ENCODE measurements around the gene PTPRK. TPM values are rescaled to one million over a fixed set of nuclear protein-coding genes. Genes with fewer than 3 reads are reported as not detected.

PTPRK gene
- total RNA-seq, 1 donor from 2014 or later = 117 TPM

- Histone ChIP-seq H3K4me3 (ENCODE audit: low read depth, low read length) (no peak overlapping the region), H3K27me3 (ENCODE audit: control insufficient read depth, insufficient read depth, low read length) (no peaks in the 10 kb centered on the region), H3K36me3 (ENCODE audit: control insufficient read depth, insufficient read depth, low read length) (no peaks in the 10 kb centered on the region)
- TF ChIP-seq CTCF (IDR thresholded peaks at IDR 0.05; ENCODE audit: insufficient read depth, low read length, poor library complexity, severe bottlenecking) = peak; percentile 18
- no peak for DNase-seq (ENCODE audit: low read depth)
Observed at GRCh38 chr6:128554302-128554701, 33.9 kb upstream of the PTPRK start.

- no peaks in the 10 kb centered on the region for H3K36me3 ChIP-seq (ENCODE audit: control insufficient read depth, insufficient read depth, low read length)
- no peak overlapping the region for H3K4me3 ChIP-seq (ENCODE audit: low read depth, low read length)
- H3K27me3 ChIP-seq (ENCODE audit: control insufficient read depth, insufficient read depth, low read length) = no peaks in the 10 kb centered on the region
- DNase-seq (ENCODE audit: low read depth) = no peak
- TF ChIP-seq CTCF (IDR thresholded peaks at IDR 0.05; ENCODE audit: insufficient read depth, low read length, poor library complexity, severe bottlenecking) = no peak
Observed at GRCh38 chr6:128541261-128541660, 20.9 kb upstream of the PTPRK start.

GRCh38 chr6:128538763-128539162 lies 18.4 kb upstream of the PTPRK start:
- no peak for TF ChIP-seq CTCF (IDR thresholded peaks at IDR 0.05; ENCODE audit: insufficient read depth, low read length, poor library complexity, severe bottlenecking)
- Histone ChIP-seq H3K36me3 (ENCODE audit: control insufficient read depth, insufficient read depth, low read length) (no peaks in the 10 kb centered on the region), H3K4me3 (ENCODE audit: low read depth, low read length) (no peak overlapping the region), H3K27me3 (ENCODE audit: control insufficient read depth, insufficient read depth, low read length) (no peaks in the 10 kb centered on the region)
- no peak for DNase-seq (ENCODE audit: low read depth)

GRCh38 chr6:128532827-128533226 lies 12.4 kb upstream of the PTPRK start:
- Histone ChIP-seq H3K27me3 (ENCODE audit: control insufficient read depth, insufficient read depth, low read length) (no peaks in the 10 kb centered on the region), H3K4me3 (ENCODE audit: low read depth, low read length) (no peak overlapping the region), H3K36me3 (ENCODE audit: control insufficient read depth, insufficient read depth, low read length) (no peaks in the 10 kb centered on the region)
- DNase-seq (ENCODE audit: low read depth) = no peak
- TF ChIP-seq CTCF (IDR thresholded peaks at IDR 0.05; ENCODE audit: insufficient read depth, low read length, poor library complexity, severe bottlenecking) = no peak

GRCh38 chr6:128532136-128532535 lies 11.7 kb upstream of the PTPRK start:
- H3K36me3 ChIP-seq (ENCODE audit: control insufficient read depth, insufficient read depth, low read length) = no peaks in the 10 kb centered on the region
- no peaks in the 10 kb centered on the region for H3K27me3 ChIP-seq (ENCODE audit: control insufficient read depth, insufficient read depth, low read length)
- no peak for DNase-seq (ENCODE audit: low read depth)
- no peak for TF ChIP-seq CTCF (IDR thresholded peaks at IDR 0.05; ENCODE audit: insufficient read depth, low read length, poor library complexity, severe bottlenecking)
- H3K4me3 ChIP-seq (ENCODE audit: low read depth, low read length) = no peak overlapping the region

GRCh38 chr6:128531696-128532095 lies 11.3 kb upstream of the PTPRK start:
- Histone ChIP-seq H3K4me3 (ENCODE audit: low read depth, low read length) (no peak overlapping the region), H3K27me3 (ENCODE audit: control insufficient read depth, insufficient read depth, low read length) (no peaks in the 10 kb centered on the region), H3K36me3 (ENCODE audit: control insufficient read depth, insufficient read depth, low read length) (no peaks in the 10 kb centered on the region)
- no peak for DNase-seq (ENCODE audit: low read depth)
- no peak for TF ChIP-seq CTCF (IDR thresholded peaks at IDR 0.05; ENCODE audit: insufficient read depth, low read length, poor library complexity, severe bottlenecking)
